Measurements from ENCODE around the gene BDKRB2.
A peak's percentile ranks its signal among the peaks of the same experiment; 100 is the strongest.

Gene BDKRB2

GRCh38 chr14:96255501-96256366 is 51.1 kb downstream of the BDKRB2 start, which contains the start of gene BDKRB1:
TSS of gene BDKRB1 (plus strand) at chr14:96256210. CDS start at chr14:96263683, 7,473 bp downstream.
- DNase-seq: no peak

- DNase-seq: no peak
Measured at GRCh38 chr14:96256407-96256806, 51.8 kb downstream of the BDKRB2 start.

DNA sequence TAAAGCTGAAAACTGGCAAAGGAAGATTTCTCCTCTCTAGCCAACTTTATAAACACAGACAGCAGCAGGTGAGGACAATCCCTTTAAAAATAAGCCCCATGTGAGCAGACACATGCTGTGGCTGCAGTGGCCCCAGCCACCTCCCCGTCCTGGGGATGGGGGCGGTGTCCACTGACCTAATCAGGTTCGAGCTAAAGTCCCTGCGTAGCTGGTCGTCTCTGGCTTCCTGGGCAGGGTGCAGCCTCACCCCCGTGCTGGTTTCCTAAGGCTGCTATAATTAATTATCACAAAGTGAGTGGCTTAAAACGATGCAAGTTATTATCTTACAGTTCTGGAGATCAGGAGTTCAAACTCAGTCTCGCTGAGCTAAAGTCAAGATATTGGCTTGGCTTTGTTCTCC is 52.4 kb downstream of the BDKRB2 start:
- no peak for DNase-seq

GRCh38 chr14:96257900-96258299 is 53.3 kb downstream of the BDKRB2 start:
- no peak for DNase-seq

DNA sequence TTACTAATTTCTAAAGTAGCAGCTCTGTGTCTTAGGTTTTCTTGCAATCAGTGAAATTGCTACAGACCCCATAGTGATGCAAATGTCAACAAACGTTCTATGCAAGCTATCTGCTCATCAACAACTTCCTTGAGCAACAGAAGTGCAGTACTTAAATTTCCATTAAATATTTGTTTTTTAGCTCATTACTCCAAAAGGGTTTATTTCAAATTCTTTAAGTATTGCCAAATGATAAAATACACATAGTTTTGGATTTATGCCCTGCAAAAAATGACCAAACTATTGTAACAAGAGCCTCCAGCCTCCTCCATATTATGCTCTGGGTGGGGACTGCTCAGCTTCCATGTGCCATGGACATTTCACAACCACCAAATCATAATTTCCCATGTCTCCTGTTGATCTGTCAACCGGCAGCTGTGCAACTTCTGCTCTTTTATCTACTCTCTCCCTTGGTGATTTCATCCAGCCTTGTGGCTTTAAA is 55.7 kb downstream of the BDKRB2 start:
- DNase-seq: no peak

DNA sequence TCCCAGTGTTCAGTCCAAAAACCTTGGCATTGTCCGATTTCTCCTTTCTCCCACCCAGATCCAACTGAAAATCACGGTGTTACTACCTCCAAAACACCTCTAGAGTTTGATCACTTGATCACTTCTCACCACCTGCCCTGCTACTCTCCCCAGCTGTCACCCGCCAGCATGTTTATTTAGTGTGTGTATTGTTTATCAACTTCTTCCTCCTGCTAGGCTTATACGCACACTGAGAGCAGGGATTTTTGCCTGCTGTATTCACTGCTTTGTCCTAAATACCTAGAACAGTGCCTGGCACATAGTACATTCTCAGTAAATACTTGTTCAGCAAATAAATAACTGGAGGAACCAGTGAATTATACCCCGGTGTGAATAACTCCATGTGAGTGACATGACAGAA is 56.4 kb downstream of the BDKRB2 start:
- DNase-seq: peak; percentile 11

DNA sequence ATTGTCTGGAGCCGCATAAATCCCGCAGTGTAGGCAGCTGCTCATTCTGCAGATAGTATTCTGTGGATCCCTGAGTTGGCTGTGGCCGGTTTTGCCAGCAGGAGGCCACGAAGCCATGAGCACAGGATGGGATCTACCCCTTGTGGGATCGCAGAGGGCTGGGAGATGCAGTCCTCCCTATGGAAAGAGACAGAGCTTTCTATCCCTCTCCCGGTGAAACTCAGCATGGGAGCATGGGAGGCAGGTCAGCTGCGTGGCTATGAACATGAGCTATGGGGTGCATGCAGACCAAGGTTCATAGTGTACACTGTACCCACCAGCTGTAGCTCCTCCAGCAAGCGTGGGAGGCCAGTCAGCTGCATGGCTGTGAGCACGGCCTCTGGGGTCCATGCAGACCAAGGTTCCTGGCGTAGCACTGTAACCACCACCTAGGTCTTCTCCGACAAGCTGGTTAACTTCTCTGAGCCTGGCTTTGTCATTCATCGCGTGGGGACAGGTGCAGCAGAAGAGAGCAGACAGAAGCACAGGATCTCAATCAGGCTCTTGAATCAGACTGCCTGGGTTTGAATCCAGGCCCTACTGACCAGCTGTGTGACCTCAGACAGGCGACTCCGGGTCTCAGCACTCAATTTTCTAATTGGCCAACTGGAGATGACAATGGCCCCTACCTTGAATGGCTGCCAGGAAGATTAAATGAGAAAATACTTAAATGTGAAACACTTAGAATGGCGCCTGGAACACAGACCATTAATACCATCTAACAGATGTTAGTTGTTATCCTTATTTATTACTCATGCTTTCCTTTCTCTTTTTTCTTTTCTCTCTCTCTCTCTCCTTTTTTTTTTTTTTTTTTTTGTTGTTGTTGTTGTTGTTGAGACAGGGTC is 57.4 kb downstream of the BDKRB2 start:
- DNase-seq: no peak

DNA sequence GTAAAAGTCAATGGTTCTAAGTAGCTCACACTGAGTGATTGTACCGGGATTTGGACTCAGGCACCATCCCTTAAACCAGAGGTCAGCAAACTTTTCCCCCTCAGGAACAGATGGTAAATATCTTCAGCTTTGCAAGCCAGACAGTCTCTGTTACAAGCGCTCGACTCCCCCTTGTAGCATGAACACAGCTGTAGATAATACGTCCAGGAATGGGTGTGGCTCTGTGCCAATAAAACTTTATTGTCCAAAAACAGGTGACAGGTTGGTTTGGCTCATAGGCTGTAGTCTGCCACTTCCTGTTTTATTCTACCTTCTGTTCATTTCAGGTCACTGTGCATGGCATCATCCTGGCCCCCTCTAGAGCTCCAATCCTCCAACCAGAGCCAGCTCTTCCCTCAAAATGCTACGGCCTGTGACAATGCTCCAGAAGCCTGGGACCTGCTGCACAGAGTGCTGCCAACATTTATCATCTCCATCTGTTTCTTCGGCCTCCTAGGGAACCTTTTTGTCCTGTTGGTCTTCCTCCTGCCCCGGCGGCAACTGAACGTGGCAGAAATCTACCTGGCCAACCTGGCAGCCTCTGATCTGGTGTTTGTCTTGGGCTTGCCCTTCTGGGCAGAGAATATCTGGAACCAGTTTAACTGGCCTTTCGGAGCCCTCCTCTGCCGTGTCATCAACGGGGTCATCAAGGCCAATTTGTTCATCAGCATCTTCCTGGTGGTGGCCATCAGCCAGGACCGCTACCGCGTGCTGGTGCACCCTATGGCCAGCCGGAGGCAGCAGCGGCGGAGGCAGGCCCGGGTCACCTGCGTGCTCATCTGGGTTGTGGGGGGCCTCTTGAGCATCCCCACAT is 58.9 kb downstream of the BDKRB2 start:
- peak; percentile 20 for DNase-seq

GRCh38 chr14:96264200-96264553 is 59.5 kb downstream of the BDKRB2 start:
- DNase-seq: no peak

- DNase-seq: peak; percentile 12
Measured at GRCh38 chr14:96264853-96265252, 60.2 kb downstream of the BDKRB2 start.

DNA sequence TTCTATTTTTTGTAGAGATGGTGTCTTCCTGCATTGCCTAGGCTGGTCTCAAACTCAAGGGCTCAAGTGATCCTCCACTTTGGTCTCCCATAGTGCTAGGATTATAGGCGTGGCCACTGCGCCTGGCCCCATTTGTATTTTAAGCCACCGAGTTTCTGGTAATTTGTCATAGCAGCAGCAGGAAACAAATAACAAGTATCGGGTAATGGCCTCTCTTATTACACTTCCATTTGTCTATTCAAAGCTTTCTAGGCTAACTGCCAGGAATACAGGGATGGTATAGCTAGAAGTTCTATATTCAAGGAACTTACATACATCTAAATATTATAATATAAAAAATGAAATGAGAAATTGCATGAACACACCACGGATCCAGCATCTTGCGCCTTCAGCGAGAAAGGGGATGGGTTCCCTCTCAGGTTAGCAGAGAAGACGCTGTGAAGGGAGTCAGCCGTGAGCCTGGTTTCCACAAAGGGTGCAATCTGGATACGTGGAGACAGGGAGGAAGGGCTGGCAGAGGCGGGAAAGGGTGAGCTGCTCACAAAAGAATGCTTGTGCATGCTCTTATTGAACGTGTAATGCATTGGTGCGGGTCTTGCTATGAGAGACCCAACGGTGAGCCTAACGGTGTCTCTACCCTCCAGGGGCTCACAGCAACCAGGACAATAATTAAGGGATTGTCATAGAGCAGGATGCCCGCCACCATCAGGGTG is 60.9 kb downstream of the BDKRB2 start:
- DNase-seq: no peak

DNA sequence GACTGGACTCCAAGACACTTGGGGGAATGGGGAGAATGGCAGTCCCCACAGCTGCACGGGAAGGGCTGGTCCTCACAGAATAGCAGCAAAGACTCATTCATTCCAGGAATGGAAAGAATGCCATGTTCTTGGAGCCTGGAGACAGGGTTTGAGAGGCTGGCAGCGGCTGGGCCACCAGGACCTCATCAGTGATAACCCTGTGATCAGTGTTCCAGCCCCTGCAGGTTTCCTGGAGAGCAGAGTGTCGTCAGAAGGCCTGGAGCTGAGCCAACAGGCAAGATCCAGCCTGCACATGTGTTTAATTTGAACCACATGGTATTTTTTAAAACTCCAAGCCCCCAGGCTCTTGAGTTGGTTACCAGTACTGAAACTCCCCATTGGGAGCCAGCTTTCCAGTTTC is 62.7 kb downstream of the BDKRB2 start:
- DNase-seq: no peak

DNA sequence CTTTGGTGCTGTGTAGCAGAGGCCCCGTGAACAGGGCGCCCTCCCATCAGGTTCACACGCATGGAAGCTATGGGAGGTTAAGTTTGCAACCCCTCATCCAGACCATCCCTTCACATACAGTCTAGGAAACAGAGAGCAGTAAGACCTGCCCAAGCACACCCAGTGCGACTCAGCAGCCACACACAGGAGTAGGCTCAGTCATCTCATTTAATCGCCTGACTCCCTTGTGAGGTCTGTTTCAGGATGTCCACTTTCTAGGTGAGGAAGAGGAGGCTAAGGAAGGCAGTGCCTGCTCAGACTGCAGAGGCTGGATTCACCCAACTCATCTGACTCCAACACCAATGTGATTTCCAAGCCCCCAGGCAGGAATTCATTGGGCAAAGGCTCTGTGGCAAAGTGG is 63.3 kb downstream of the BDKRB2 start:
- no peak for DNase-seq

DNA sequence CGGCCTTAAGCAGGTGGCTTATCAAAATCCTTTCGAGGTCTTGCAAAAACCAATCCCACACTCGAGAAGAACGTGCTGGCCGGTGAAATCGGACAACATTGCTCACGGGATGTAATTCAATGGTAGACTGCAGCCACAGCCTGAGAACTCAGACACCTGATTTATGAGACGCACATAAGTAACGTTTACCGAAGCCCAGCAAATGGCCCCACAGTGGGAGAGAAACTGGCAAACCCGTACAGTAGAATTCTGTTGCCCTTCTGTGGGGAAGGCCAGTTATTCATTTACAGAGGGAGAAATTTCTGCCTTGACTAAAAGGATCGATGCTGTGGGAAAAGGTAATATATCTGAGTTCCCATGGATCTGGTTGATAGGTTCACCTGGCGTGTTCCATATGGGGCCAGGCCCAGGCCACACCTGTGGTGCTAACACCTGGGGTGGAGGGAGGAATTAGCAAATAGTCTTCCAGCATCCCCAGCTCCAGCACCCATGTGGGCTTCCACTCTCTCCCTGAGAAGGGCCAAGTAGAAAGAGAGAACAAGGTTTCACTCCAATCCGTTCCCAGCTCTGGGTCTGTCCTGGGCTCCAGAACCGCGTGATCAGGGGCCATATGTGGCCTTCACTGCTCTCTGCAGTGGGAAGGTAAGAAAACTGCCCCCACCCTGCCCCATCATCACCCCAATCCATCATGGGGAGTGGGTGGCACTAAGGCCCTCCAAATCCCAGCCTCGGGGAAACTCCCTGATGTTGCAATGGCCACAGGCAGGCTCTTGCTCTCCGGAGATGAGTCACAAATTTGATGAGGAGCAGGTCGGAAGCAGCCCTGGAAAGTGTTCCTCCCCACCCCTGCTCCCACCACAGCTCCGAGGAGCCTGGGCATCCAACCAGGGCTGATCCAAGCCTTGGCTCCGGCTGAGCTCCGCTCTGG is 64.1 kb downstream of the BDKRB2 start:
- no peak for DNase-seq

DNA sequence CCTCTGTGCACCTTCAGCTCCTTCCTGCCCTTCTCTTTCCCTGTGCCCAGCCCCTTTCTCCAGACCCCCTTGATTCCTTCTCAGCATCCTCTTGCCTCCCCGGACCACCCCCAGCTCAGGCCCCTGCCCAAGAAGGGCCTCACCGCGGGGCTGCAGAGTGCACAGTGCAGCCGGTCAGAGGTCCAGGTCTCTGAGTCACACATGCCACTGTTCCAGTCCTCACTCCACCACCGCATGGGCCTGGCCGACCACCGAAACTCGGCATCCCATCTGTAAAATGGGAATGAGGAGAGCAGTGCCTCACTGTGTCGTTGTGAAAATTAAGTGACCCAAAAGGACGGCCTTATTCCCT is 64.7 kb downstream of the BDKRB2 start:
- no peak for DNase-seq

DNA sequence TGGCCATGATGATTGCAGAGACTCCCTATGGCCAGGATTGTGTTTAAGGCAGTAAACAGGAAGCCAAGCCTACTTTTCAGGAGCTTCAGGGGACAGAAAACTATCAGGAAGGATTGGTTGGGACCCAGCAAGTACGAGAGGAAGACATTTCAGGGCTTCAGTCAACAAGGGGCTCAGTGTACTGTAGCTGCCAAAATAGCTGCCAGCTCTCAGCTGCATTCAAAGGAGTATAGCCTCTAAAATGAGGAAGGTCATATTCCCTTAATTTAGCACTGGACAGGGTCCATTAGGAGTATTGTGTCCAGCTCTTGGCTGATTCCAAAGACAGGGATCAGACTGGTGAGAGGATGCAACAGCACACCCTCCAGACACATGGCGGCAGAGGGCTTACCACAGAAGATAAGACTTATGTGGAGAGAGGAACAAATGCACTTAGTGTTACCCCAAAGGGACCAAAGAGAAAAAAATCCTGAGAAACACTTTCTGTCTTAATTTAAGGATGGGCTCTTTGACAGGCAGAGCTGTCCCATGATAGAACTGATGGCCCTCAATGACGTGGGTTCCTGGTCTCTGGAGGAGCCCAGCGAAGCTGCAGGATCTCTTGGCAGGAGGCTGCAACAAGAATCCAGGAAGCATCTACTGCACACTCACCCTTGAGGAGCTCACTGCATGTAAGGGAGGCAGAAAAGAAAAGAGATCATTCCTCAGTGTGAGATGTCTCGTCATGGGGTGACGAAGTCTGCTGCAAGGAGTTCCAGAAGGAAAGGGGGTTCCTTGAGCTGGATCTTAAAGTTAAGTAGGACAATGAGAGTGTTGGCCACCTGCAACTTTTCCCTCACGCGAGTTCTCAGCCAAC is 66.2 kb downstream of the BDKRB2 start:
- DNase-seq: no peak

GRCh38 chr14:96271421-96271762 is 66.8 kb downstream of the BDKRB2 start:
- no peak for DNase-seq

GRCh38 chr14:96272777-96273473 is 68.3 kb downstream of the BDKRB2 start:
- no peak for DNase-seq

DNA sequence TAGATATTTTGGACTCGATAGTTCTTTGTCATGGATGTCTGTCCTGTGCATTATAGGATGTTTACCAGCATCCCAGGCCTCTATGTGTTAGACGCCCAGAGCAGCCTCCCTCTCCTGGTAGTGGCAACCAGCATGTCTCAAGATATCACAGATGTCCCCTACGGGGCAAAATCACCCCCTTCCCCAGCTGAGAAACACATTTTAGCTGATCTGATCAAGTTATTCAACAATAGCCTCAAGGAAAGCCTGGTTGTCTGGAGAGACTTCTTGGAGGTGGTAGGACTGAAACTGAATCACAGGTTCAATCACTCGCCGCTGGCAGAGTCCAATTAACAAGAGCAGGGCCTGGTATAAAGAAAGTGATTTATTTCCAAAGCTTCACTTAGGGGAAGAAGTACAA is 69.0 kb downstream of the BDKRB2 start:
- DNase-seq: no peak

DNA sequence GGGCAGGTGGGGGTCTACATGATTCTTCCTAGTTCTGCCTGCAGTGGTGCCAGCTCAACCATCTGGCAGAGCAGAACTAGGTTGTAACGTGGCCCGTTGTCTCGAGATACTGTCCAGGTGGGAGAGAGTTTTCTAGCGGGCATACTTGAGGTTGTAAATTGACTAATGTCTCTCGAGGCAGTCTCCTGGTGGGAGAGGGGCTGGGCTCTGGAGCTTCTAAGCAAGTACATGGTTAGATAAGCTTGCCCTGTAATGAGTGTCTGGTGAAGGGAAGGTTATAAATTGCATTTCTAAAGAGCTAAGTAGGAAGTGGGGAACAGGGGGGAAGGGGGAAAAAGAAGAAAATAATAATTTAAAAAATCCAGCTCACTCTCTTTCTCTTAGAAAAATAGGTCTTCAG is 69.5 kb downstream of the BDKRB2 start:
- no peak for DNase-seq

Measured in NCI-H82 (cell line).